CD4-positive, alpha-beta T cell treated with Interleukin-4 for 1 hour (primary cell): Measurements from ENCODE around the gene OSBPL8.
"Not testable (repeated sequence)": the region's sequence is repeated elsewhere in the genome, so short reads cannot be mapped to it uniquely, and the experiment has no call there.

ENCODE experiments used
- DNase-seq, 2 donors: peaks; one replicate each; pipeline ENCODE4 v3.0.0-alpha.2; 2020 to 2022

Gene OSBPL8

DNA sequence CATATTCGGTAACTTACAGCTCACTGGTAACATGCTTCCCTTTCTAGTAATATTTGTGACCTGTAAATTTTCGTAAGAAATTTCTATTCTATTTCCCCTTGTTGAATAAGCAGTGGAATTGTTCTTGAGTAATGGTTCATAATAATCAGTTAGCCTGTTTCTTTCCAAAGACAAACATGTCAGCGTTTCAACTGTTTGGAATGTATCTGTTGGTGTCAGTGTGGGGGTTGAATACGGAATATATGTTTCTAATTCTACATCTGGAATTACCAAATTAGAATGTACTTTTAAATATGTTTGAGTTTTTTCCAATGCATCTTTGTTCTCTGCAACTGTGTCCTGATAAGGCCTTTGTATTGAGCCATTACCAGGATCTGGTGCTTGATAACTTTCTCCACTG, 213.3 kb downstream of the OSBPL8 start:
- DNase-seq = no peak

DNA sequence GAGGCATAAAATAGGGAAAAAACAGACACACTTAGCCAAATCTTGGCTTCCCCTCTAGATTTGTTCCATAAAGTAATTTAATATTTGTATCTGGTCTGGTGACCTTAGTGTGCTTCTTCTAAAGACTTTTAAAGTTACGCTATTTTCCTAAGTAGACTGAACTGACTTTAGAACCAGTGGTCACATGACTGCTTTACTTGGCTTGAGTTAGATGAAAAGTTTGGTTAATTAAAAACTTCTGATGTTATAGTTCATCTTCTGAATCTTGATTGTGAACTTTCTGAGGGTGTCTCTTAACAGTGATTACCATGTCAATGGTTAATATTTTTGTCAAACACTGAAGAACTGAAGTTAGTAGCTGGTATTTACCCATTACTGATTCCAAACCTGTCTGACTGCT, 214.0 kb downstream of the OSBPL8 start:
- DNase-seq = no peak

- no peak for DNase-seq
Observed at GRCh38 chr12:76341436-76342030, 218.0 kb downstream of the OSBPL8 start.

DNA sequence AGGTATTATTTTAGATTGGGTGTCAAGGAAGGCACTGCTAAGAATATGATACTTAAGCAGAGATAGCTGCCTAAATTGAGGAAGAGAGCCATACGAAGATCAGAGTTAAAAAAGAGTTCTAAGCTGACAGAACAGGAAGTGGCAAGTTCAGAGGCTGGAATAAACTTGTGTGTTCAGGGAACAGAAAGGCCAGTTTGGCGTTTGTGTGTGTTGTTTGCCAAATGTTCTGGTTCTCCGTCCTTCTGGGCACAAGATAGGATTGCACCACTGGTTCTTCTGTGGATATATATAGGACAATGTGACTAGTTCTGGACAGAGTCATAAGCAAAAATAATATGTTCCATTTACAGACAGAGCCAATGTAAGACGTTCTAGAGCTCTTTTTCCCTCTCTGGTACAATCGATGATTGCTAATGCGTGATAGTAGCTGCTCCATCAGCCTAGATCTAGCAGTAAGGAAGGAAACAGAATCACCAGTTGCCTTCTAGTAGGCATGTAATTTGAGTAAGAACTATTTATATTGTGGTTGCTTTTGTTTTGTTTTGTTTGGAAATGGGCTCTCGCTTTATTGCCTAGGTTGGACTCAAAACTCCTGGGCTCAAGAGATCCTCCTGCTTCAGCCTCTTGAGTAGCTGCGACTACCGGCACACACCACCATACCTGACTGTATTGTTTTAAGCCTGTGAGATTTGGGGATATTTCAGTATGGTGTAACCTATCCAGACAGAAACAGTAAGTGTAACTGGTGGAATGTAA, 218.7 kb downstream of the OSBPL8 start:
- DNase-seq = no peak

- DNase-seq = no peak
Observed at GRCh38 chr12:76337583-76337982, 222.0 kb downstream of the OSBPL8 start.

DNA sequence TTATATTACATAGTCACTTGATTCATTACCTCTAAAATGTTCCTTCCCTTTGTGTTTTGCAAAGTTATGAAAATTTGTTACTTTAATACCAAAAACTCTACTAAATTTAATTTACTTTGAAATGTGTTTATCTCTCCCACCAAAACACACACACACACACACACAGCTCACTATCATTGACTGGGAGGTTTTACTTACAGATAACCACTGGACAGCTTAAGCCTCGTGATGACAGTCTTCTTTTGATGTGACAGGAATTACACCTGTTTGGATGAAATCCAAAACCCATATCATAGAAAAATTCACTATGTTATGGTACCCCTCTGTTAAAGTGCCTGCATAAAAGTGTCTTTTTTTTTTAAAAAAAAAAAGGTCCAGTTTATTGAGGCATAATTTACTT, 227.0 kb downstream of the OSBPL8 start:
- DNase-seq = no peak

- DNase-seq = no peak
Observed at GRCh38 chr12:76329606-76330005, 230.0 kb downstream of the OSBPL8 start.

DNA sequence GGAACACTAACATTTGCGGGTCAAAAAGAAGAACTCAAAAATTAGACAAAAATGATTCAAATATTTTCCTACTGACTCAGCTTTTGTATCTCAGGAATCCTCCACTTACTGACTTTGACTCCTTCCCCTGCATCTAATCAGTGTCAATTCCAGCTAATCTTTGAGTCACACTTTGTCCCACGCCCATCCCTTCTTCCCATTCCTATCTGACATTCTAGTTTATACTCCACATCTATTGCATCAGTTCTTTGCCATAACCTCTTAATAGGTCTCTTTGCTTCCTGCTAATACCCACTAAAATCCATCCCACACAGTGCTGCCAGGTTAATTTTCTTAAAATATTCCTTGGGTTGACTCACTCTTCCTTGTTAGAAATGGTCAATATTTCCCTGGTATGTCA, 230.4 kb downstream of the OSBPL8 start:
- DNase-seq = no peak

DNA sequence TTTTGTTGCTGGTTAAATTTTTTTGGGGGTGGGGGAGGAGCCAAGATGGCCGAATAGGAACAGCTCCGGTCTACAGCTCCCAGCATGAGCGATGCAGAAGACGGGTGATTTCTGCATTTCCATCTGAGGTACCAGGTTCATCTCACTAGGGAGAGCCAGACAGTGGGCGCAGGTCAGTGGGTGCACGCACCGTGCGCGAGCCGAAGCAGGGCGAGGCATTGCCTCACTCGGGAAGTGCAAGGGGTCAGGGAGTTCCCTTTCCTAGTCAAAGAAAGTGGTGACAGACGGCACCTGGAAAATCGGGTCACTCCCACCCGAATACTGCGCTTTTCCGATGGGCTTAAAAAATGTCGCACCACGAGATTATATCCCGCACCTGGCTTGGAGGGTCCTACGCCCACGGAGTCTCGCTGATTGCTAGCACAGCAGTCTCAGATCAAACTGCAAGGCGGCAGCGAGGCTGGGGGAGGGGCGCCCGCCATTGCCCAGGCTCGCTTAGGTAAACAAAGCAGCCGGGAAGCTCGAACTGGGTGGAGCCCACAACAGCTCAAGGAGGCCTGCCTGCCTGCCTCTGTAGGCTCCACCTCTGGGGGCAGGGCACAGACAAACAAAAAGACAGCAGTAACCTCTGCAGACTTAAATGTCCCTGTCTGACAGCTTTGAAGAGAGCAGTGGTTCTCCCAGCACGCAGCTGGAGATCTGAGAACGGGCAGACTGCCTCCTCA, 239.8 kb downstream of the OSBPL8 start:
- DNase-seq = not testable (repeated sequence)

GRCh38 chr12:76318773-76319594, 240.6 kb downstream of the OSBPL8 start:
- no peak for DNase-seq

DNA sequence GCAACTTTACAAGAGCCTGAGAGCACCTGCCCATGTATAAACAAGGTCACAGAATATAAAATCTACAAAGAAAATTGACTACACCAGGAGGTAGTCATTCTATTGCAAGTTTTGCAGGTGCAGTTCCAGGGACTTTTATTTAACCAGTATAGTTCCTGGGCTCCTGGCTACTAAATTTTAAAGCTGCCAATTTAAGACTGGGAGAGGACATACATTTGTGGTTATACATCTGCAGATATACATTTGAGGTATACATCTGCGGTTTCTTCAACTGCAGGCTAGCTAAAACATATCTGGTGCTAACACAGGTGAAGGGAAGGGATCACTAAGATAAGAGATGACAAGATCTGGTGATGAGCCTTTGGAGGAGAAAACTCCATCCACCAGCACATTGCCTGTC, 241.6 kb downstream of the OSBPL8 start:
- DNase-seq = no peak

DNA sequence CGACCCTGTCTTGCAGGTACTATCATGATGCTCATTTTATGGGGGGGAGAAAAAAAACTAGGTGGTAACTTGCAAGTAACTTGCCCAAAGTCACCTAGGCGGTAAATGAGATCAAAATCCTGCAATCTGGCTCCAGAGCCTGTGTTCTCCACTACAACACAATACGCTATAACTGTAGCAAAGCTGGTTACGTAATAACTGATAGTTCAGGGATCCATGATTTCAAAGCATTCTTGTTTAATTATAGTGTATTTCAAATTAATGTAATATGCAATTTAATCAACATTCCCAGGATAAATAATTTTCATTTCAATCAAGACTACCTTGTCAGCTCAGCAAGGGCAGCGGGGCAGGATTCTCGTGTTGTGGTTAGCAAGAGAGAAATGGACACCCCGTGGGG, 243.1 kb downstream of the OSBPL8 start:
- DNase-seq = no peak

GRCh38 chr12:76313299-76313698, 246.3 kb downstream of the OSBPL8 start:
- DNase-seq = no peak

DNA sequence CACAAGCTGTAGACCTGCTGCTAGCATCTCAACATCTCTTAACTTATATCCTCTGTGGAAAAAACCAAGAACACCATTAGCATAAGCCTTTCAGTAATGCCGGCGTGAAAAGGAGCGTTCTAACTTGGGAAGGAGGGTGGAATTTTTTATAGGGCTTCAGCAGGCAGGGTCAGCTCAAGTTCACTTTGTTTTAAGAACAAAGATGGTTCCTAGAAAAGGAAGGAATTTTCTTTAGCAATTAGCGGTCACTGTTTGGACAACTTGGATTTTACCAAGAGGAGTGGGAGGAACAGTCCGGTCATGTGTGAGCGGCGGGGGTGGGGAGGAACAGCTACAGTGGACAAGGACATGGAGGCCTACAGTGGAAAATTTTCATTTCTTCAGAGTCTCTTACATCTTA, 247.3 kb downstream of the OSBPL8 start:
- DNase-seq = no peak

GRCh38 chr12:76311796-76312195, 247.8 kb downstream of the OSBPL8 start:
- no peak for DNase-seq

- no peak for DNase-seq
Observed at GRCh38 chr12:76310110-76310509, 249.5 kb downstream of the OSBPL8 start.

- no peak for DNase-seq
Observed at GRCh38 chr12:76308866-76309265, 250.7 kb downstream of the OSBPL8 start.

DNA sequence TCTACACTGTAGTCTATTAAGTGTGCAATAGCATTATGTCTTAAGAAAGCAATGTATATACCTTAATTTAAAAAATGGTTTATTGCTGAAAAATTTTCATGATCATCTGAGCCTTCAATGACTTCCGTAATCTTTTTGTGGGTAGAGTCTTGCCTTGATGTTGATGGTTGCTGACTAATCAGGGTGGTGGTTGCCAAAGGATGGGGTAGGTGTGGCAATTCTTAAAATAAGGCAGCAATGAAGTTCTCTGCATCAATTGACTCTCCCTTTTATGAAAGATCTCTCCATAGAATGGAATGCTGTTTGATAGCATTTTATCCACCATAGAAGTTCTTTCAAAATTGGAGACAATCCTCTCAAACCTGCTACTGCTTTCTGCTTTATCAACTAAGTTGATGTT, 252.5 kb downstream of the OSBPL8 start:
- no peak for DNase-seq

GRCh38 chr12:76303989-76304460, 255.5 kb downstream of the OSBPL8 start:
- no peak for DNase-seq

DNA sequence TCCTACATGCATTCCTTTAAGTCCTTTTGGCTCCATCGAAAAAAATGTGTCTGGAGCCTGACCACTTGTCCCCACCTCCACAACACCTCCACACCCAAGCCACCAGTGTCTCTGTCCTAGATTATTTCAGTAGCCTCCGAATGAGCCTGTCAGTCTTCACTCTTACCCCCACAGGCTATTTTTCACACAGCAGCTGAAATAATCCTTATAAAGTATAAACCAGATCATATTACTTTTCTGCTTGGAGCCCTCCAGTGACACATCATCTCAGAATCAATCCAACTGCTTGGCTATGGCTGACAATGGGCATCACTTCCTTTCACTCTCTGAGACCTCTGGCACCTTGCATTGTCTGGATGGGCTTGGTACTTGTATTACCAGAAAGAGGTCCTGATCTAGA, 256.2 kb downstream of the OSBPL8 start:
- DNase-seq = no peak
